Measurements from ENCODE around the gene HAO1. TPM values are rescaled to one million over a fixed set of nuclear protein-coding genes. Genes with fewer than 3 reads are reported as not detected.

The HAO1 gene
- total RNA-seq, 1 experiment from 2014 or later, result not detected

GRCh38 chr20:7977709-7978108 is 37.5 kb upstream of the HAO1 start:
- H2AFZ ChIP-seq, result no peak overlapping the region
- no peaks in the 10 kb centered on the region for H3K27me3 ChIP-seq (ENCODE audit: insufficient read depth, low read depth)
- no peak overlapping the region for H3K4me3 ChIP-seq
- no peaks in the 10 kb centered on the region for H3K4me1 ChIP-seq (replicated peaks; ENCODE audit: insufficient read depth)
- ChIA-PET POLR2A (ENCODE audit: unreplicated experiment) (no interaction called here), CTCF (no interaction called here)
- H3K27ac ChIP-seq, result no peak overlapping the region
- no peaks in the 10 kb centered on the region for H4K20me1 ChIP-seq (ENCODE audit: insufficient read depth)
- BruUV-seq (replicated peaks), result no TSS peak
- no peaks in the 10 kb centered on the region for H3K79me2 ChIP-seq (ENCODE audit: low read depth)
- intact Hi-C loops (cut with micrococcal nuclease; ENCODE audit: unreplicated experiment), result no loop called here
- H3K9me2 ChIP-seq (ENCODE audit: insufficient read depth), result no peaks in the 10 kb centered on the region
- H3K36me3 ChIP-seq (ENCODE audit: low read depth), result no peaks in the 10 kb centered on the region
- DNase-seq, result no peak
- H3K4me2 ChIP-seq, result no peak overlapping the region
- H3K9me3 ChIP-seq (ENCODE audit: insufficient read depth, low read depth), result no peaks in the 10 kb centered on the region
- H3F3A ChIP-seq (ENCODE audit: insufficient read depth, low read depth), result no peaks in the 10 kb centered on the region
- TF ChIP-seq, protein P1, sequence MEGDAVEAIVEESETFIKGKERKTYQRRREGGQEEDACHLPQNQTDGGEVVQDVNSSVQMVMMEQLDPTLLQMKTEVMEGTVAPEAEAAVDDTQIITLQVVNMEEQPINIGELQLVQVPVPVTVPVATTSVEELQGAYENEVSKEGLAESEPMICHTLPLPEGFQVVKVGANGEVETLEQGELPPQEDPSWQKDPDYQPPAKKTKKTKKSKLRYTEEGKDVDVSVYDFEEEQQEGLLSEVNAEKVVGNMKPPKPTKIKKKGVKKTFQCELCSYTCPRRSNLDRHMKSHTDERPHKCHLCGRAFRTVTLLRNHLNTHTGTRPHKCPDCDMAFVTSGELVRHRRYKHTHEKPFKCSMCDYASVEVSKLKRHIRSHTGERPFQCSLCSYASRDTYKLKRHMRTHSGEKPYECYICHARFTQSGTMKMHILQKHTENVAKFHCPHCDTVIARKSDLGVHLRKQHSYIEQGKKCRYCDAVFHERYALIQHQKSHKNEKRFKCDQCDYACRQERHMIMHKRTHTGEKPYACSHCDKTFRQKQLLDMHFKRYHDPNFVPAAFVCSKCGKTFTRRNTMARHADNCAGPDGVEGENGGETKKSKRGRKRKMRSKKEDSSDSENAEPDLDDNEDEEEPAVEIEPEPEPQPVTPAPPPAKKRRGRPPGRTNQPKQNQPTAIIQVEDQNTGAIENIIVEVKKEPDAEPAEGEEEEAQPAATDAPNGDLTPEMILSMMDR (conservative IDR thresholded peaks at IDR 0.05), result no peak
- no peak for TF ChIP-seq EZH2 (IDR thresholded peaks at IDR 0.05; ENCODE audit: low read depth)

DNA sequence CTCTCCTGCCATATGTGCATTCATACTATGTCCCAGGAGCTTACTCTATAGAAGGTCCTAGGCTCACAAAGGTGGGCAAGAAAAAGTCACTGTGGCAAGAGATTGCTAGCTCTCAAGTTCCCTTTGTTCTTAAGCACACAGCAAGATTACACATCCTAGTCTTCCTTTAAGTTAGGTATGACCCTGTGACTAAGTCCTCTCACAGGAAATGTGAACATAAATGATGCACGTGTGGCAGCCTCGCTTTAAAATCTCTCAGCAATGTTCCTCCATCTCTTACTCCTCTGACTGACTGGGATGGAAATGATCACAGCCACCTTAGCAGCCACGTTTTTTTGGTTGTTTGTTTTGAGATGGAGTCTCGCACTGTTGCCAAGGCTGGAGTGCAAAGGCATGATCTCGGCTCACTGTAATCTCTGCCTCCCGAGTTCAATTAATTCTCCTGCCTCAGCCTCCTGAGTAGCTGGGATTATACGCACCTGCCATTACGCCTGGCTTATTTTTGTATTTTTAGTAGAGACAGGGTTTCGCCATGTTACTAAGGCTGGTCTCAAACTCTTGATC is 35.7 kb upstream of the HAO1 start:
- TF ChIP-seq EZH2 (IDR thresholded peaks at IDR 0.05; ENCODE audit: low read depth), result no peak
- TF ChIP-seq, protein P1 (conservative IDR thresholded peaks at IDR 0.05), result no peak
- DNase-seq, result no peak
- ChIA-PET CTCF (no interaction called here), POLR2A (ENCODE audit: unreplicated experiment) (no interaction called here)
- Histone ChIP-seq H3K4me3 (no peak overlapping the region), H3K9me2 (ENCODE audit: insufficient read depth) (no peaks in the 10 kb centered on the region), H3K4me1 (replicated peaks; ENCODE audit: insufficient read depth) (no peaks in the 10 kb centered on the region), H2AFZ (no peak overlapping the region), H3K27ac (no peak overlapping the region), H3F3A (ENCODE audit: insufficient read depth, low read depth) (no peaks in the 10 kb centered on the region), H3K79me2 (ENCODE audit: low read depth) (no peaks in the 10 kb centered on the region), H3K27me3 (ENCODE audit: insufficient read depth, low read depth) (no peaks in the 10 kb centered on the region), H4K20me1 (ENCODE audit: insufficient read depth) (no peaks in the 10 kb centered on the region), H3K4me2 (no peak overlapping the region), H3K36me3 (ENCODE audit: low read depth) (no peaks in the 10 kb centered on the region), H3K9me3 (ENCODE audit: insufficient read depth, low read depth) (no peaks in the 10 kb centered on the region)
- intact Hi-C loops (cut with micrococcal nuclease; ENCODE audit: unreplicated experiment), result no loop called here
- BruUV-seq (replicated peaks), result no TSS peak

GRCh38 chr20:7974785-7975435 is 34.7 kb upstream of the HAO1 start:
- H3K4me2 ChIP-seq, result no peak overlapping the region
- no TSS peak for BruUV-seq (replicated peaks)
- no peaks in the 10 kb centered on the region for H4K20me1 ChIP-seq (ENCODE audit: insufficient read depth)
- H3K27me3 ChIP-seq (ENCODE audit: insufficient read depth, low read depth), result no peaks in the 10 kb centered on the region
- H3K4me3 ChIP-seq, result no peak overlapping the region
- no peak overlapping the region for H3K27ac ChIP-seq
- no peak overlapping the region for H2AFZ ChIP-seq
- H3K9me3 ChIP-seq (ENCODE audit: insufficient read depth, low read depth), result no peaks in the 10 kb centered on the region
- H3K79me2 ChIP-seq (ENCODE audit: low read depth), result no peaks in the 10 kb centered on the region
- H3K4me1 ChIP-seq (replicated peaks; ENCODE audit: insufficient read depth), result no peaks in the 10 kb centered on the region
- H3K36me3 ChIP-seq (ENCODE audit: low read depth), result no peaks in the 10 kb centered on the region
- CTCF ChIA-PET, result no interaction called here
- TF ChIP-seq, protein P1 (conservative IDR thresholded peaks at IDR 0.05), result no peak
- TF ChIP-seq EZH2 (IDR thresholded peaks at IDR 0.05; ENCODE audit: low read depth), result no peak
- POLR2A ChIA-PET (ENCODE audit: unreplicated experiment), result no interaction called here
- no peak for DNase-seq
- H3K9me2 ChIP-seq (ENCODE audit: insufficient read depth), result no peaks in the 10 kb centered on the region
- intact Hi-C loops (cut with micrococcal nuclease; ENCODE audit: unreplicated experiment), result no loop called here
- no peaks in the 10 kb centered on the region for H3F3A ChIP-seq (ENCODE audit: insufficient read depth, low read depth)

Measured in PC-9 (cell line).